Activated CD4-positive, alpha-beta memory T cell treated with anti-CD3 and anti-CD28 coated beads, Interleukin-2, amount 10 ng/mL, durations not matched to agents 7 days and 5 days (primary cell): Measurements from ENCODE around the gene KRTAP3-3. TPM values are rescaled to one million over a fixed set of nuclear protein-coding genes. Genes with fewer than 3 reads are reported as not detected.
"Not testable (repeated sequence)": the region's sequence is repeated elsewhere in the genome, so short reads cannot be mapped to it uniquely, and the experiment has no call there.

Source experiments
- CTCF ChIA-PET: fragments of 350-600 bp; sonication (Branson Sonifier 250); formaldehyde crosslinking; loops from one replicate; lab custom pipeline; 2021; ENCODE audit warnings: antibody characterized with exemption, inconsistent platforms; lab: Charles Lee
- POLR2A ChIA-PET: fragments of 350-600 bp; sonication (Branson Sonifier 250); formaldehyde crosslinking; loops from one replicate; lab custom pipeline; 2021; ENCODE audit warnings: antibody characterized with exemption; lab: Charles Lee
- DNase-seq: peaks from one replicate; pipeline ENCODE4 v3.0.0-alpha.2; 2020
- H3K27ac Mint-ChIP-seq: one replicate; pipeline ENCODE4 v1.8.0; 2021; ENCODE audit warnings: mild to moderate bottlenecking, mixed read lengths
- H3K27me3 Mint-ChIP-seq: one replicate; pipeline ENCODE4 v1.8.0; 2021; ENCODE audit warnings: mixed read lengths
- H3K36me3 Mint-ChIP-seq: one replicate; pipeline ENCODE4 v1.8.0; 2021; ENCODE audit warnings: low read depth, mixed read lengths
- H3K4me1 Mint-ChIP-seq: one replicate; pipeline ENCODE4 v1.8.0; 2021; ENCODE audit warnings: mixed read lengths
- H3K4me3 Mint-ChIP-seq: one replicate; pipeline ENCODE4 v1.8.0; 2021; ENCODE audit warnings: mild to moderate bottlenecking, mixed read lengths
- H3K9me3 Mint-ChIP-seq: one replicate; pipeline ENCODE4 v1.8.0; 2021; ENCODE audit warnings: mixed read lengths
- total RNA-seq, 2 experiments: library from RNA; stranded (reverse); gene quantifications; one replicate each; pipeline ENCODE4 v1.2.3, GENCODE V29; 2021

KRTAP3-3 gene
- not detected for total RNA-seq

DNA sequence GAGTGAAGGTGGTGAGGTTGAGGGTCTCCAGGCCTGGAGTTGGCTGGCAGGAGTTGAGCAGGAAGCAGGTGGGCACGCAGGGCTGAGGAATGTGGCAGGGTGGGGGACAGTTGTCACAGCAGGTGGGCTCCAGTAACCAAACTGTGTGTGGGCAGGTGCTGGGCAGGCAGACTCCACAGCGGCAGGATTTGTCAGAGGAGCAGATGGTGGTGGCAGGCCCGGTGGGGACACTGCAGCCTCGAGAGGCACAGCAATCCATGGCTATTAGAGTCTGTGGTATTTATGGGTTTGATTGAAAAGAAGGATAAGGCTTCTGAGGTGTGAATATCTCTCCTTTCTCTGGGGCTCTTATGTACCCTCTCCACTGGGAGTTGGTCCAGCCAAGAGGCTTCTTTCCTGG is at the start of gene KRTAP3-3:
KRTAP3-3 (minus strand) TSS at position 326 of the 400 bp plus-strand sequence; CDS start at position 259, 67 bp downstream.
- POLR2A ChIA-PET, result no interaction called here
- Mint-ChIP-seq H3K9me3 (no peaks in the 10 kb centered on the region), H3K27ac (no peak within 1 kb of the TSS), H3K4me3 (no peak within 1 kb of the TSS), H3K4me1 (no peaks in the 10 kb centered on the region), H3K36me3 (no peaks in the 10 kb centered on the region), H3K27me3 (peaks cover 49% of the 10 kb centered on the region)
- DNase-seq, result no peak
- CTCF ChIA-PET, result no interaction called here

DNA sequence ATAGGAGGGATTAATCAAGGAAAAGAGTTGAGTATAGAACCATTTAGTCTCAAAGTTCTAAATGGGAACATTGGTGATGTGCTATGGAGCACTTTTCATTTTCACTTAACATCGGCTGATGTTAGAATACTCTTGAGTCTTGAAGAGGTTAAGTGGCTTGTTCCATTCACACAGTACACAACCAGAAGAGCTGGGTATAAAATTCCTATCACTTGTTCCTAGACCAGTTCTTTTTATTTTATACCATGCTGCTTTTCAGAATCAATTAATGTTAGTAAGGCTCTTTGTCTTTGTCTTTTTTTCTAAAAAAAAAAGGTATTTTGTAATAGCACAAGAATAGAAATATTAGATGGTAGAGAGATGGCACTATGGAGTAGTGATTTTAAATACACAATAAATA is 49.0 kb upstream of the KRTAP3-3 start:
- no peak overlapping the region for H3K27ac Mint-ChIP-seq
- no peak overlapping the region for H3K4me3 Mint-ChIP-seq
- H3K9me3 Mint-ChIP-seq, result peaks cover 4% of the 10 kb centered on the region
- no peaks in the 10 kb centered on the region for H3K36me3 Mint-ChIP-seq
- no peaks in the 10 kb centered on the region for H3K4me1 Mint-ChIP-seq
- ChIA-PET POLR2A (no interaction called here), CTCF (no interaction called here)
- no peak for DNase-seq
- peaks cover 22% of the 10 kb centered on the region for H3K27me3 Mint-ChIP-seq

DNA sequence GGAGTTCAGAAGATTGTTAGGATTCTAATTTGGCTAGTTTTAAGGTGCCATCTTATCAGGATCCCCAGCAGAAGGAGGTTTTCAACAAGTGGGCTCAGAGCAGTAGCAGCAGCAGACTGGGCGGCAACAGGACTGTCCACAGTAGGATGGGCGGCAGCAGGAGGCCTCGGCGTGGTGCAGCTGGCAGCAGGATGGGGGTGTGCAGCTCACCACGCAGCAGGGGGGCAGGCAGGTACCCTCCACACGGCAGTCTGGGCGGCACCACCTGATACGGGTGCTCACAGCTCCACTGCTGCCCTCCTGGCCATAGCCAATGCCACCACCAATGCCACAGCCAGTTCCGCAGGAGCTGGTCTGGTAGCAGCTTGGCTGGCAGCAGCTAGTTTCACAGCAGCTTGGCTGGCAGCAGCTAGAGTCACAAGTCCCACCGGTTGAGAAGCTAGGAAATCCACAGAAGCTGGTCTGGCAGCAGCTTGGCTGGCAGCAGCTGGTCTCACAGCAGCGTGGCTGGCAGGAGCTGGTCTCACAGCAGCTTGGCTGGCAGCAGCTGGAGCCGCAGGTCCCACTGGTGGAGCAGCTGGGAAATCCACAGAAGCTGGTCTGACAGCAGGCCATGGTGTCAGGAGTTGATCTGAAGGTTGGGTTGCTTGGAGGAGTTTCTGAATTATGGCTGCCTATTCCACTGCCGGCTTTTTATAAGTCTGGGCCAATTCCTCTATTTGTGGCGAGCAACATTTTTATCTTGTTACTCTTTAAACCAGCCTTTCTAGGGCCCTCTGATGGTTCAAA is 47.0 kb upstream of the KRTAP3-3 start, which contains the start of gene KRTAP1-1:
KRTAP1-1 (minus strand) TSS at position 668 of the 789 bp plus-strand sequence; CDS start at position 615, 53 bp downstream.
- CTCF ChIA-PET, POLR2A ChIA-PET, H3K4me1 Mint-ChIP-seq, H3K27ac Mint-ChIP-seq, H3K9me3 Mint-ChIP-seq, H3K36me3 Mint-ChIP-seq, DNase-seq, H3K4me3 Mint-ChIP-seq: not testable (repeated sequence)
- peaks cover 20% of the 10 kb centered on the region for H3K27me3 Mint-ChIP-seq

GRCh38 chr17:41037853-41038350 is 43.9 kb upstream of the KRTAP3-3 start:
- Mint-ChIP-seq H3K27ac (no peak overlapping the region), H3K4me1 (no peaks in the 10 kb centered on the region), H3K9me3 (peaks cover 4% of the 10 kb centered on the region), H3K4me3 (no peak overlapping the region), H3K36me3 (no peaks in the 10 kb centered on the region), H3K27me3 (peaks cover 14% of the 10 kb centered on the region)
- POLR2A ChIA-PET, result no interaction called here
- CTCF ChIA-PET, result no interaction called here
- DNase-seq, result no peak

DNA sequence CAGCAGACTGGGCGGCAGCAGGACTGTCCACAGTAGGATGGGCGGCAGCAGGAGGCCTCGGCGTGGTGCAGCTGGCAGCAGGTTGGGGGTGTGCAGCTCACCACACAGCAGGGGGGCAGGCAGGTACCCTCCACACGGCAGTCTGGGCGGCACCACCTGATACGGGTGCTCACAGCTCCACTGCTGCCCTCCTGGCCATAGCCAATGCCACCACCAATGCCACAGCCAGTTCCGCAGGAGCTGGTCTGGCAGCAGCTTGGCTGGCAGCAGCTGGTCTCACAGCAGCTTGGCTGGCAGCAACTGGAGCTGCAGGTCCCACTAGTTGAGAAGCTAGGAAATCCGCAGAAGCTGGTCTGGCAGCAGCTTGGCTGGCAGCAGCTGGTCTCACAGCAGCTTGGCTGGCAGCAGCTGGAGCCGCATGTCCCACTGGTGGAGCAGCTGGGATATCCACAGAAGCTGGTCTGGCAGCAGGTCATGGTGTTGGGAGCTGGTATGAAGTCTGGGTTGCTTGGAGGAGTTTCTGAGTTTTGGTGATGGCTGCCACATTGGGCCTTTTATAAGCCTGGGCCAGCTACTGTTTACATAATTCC is 40.5 kb upstream of the KRTAP3-3 start, which contains the start of gene KRTAP1-3:
KRTAP1-3 (minus strand) TSS at position 529 of the 590 bp plus-strand sequence; CDS start at position 476, 53 bp downstream.
- H3K36me3 Mint-ChIP-seq, H3K4me3 Mint-ChIP-seq, H3K9me3 Mint-ChIP-seq, DNase-seq, H3K27ac Mint-ChIP-seq, H3K4me1 Mint-ChIP-seq, POLR2A ChIA-PET, CTCF ChIA-PET: not testable (repeated sequence)
- peaks cover 21% of the 10 kb centered on the region for H3K27me3 Mint-ChIP-seq

GRCh38 chr17:41029633-41030245 is 35.8 kb upstream of the KRTAP3-3 start, which contains the start of gene KRTAP1-4:
KRTAP1-4 (minus strand) TSS chr17:41030195; CDS start chr17:41030078, 117 bp downstream.
- H3K4me1 Mint-ChIP-seq, result no peaks in the 10 kb centered on the region
- no peak within 1 kb of the TSS for H3K4me3 Mint-ChIP-seq
- H3K27me3 Mint-ChIP-seq, result peaks cover 10% of the 10 kb centered on the region
- no peaks in the 10 kb centered on the region for H3K9me3 Mint-ChIP-seq
- ChIA-PET CTCF (no interaction called here), POLR2A (no interaction called here)
- no peak within 1 kb of the TSS for H3K27ac Mint-ChIP-seq
- no peak for DNase-seq
- H3K36me3 Mint-ChIP-seq, result no peaks in the 10 kb centered on the region

- H3K27me3 Mint-ChIP-seq, result peaks cover 12% of the 10 kb centered on the region
- no peak within 1 kb of the TSS for H3K4me3 Mint-ChIP-seq
- H3K27ac Mint-ChIP-seq, result no peak within 1 kb of the TSS
- H3K36me3 Mint-ChIP-seq, result no peaks in the 10 kb centered on the region
- CTCF ChIA-PET, result no interaction called here
- no peak for DNase-seq
- POLR2A ChIA-PET, result no interaction called here
- H3K9me3 Mint-ChIP-seq, result no peaks in the 10 kb centered on the region
- H3K4me1 Mint-ChIP-seq, result no peaks in the 10 kb centered on the region
Measured at GRCh38 chr17:41026715-41027471, 32.9 kb upstream of the KRTAP3-3 start, which contains the start of gene KRTAP1-5. KRTAP1-5 (minus strand) TSS chr17:41027208; CDS start chr17:41027155, 53 bp downstream.

GRCh38 chr17:41024697-41025096 is 30.7 kb upstream of the KRTAP3-3 start:
- no peaks in the 10 kb centered on the region for H3K4me1 Mint-ChIP-seq
- no peaks in the 10 kb centered on the region for H3K9me3 Mint-ChIP-seq
- no peaks in the 10 kb centered on the region for H3K36me3 Mint-ChIP-seq
- POLR2A ChIA-PET, result no interaction called here
- H3K27me3 Mint-ChIP-seq, result peaks cover 2% of the 10 kb centered on the region
- DNase-seq, result no peak
- H3K4me3 Mint-ChIP-seq, result no peak overlapping the region
- CTCF ChIA-PET, result no interaction called here
- H3K27ac Mint-ChIP-seq, result no peak overlapping the region

DNA sequence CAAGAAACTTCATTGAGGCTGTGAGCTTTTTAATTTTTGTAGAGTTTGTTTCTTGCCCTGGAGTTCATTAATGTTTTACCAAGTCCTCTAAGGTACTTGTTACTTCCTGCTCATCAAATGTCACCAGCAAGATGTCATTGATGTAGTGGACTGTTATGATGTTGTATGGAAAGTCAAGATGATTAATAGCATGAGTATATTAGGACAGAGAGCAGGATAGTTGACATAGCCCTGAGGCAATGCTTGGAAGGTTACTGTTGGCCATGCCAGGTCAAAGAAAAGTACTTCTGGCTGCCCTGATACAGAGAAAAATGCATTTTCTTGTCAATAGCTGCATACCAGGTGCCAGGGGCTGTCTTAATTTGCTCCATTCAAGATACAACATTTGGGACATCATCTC is 26.4 kb upstream of the KRTAP3-3 start:
- H3K27ac Mint-ChIP-seq, result no peak overlapping the region
- CTCF ChIA-PET, result no interaction called here
- H3K27me3 Mint-ChIP-seq, result peaks cover 4% of the 10 kb centered on the region
- no peak for DNase-seq
- no peaks in the 10 kb centered on the region for H3K9me3 Mint-ChIP-seq
- H3K4me3 Mint-ChIP-seq, result no peak overlapping the region
- POLR2A ChIA-PET, result no interaction called here
- no peaks in the 10 kb centered on the region for H3K36me3 Mint-ChIP-seq
- H3K4me1 Mint-ChIP-seq, result no peaks in the 10 kb centered on the region

DNA sequence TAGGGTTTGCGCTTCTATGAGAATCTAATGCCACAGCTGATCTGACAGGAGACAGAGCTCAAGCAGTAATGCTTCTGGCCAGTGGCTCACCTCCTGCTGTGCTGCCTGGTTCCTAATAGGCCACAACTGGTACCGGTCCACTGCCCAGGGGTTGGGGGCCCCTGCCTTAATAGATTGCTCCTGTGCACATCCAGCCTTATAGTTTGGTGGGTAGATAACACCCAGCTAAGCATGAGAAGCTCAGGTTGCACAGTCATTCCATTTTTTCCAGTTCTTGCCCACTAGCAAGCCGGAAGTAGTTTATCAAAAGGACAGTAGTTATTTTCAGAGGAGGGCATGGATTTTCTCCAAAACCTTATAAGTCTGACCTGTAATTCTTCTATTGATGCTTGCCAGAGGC is 25.5 kb upstream of the KRTAP3-3 start:
- Mint-ChIP-seq H3K4me3 (no peak overlapping the region), H3K27me3 (peaks cover 4% of the 10 kb centered on the region), H3K9me3 (no peaks in the 10 kb centered on the region), H3K36me3 (no peaks in the 10 kb centered on the region), H3K27ac (no peak overlapping the region), H3K4me1 (no peaks in the 10 kb centered on the region)
- ChIA-PET POLR2A (no interaction called here), CTCF (no interaction called here)
- DNase-seq, result no peak

GRCh38 chr17:41018541-41018940 is 24.6 kb upstream of the KRTAP3-3 start:
- no peaks in the 10 kb centered on the region for H3K9me3 Mint-ChIP-seq
- H3K4me3 Mint-ChIP-seq, result no peak overlapping the region
- H3K27ac Mint-ChIP-seq, result no peak overlapping the region
- POLR2A ChIA-PET, result no interaction called here
- H3K36me3 Mint-ChIP-seq, result no peaks in the 10 kb centered on the region
- no peak for DNase-seq
- no peaks in the 10 kb centered on the region for H3K4me1 Mint-ChIP-seq
- CTCF ChIA-PET, result no interaction called here
- peaks cover 4% of the 10 kb centered on the region for H3K27me3 Mint-ChIP-seq

GRCh38 chr17:41016578-41017215 is 22.7 kb upstream of the KRTAP3-3 start:
- ChIA-PET CTCF (no interaction called here), POLR2A (no interaction called here)
- no peak overlapping the region for H3K27ac Mint-ChIP-seq
- no peaks in the 10 kb centered on the region for H3K9me3 Mint-ChIP-seq
- no peak for DNase-seq
- H3K36me3 Mint-ChIP-seq, result no peaks in the 10 kb centered on the region
- no peaks in the 10 kb centered on the region for H3K4me1 Mint-ChIP-seq
- no peak overlapping the region for H3K4me3 Mint-ChIP-seq
- peaks cover 5% of the 10 kb centered on the region for H3K27me3 Mint-ChIP-seq
